ENCODE results near the gene CDKN3.
"Not testable (repeated sequence)": the region's sequence is repeated elsewhere in the genome, so short reads cannot be mapped to it uniquely, and the experiment has no call there.

CDKN3 gene

GRCh38 chr14:54424479-54424901 is 27.7 kb downstream of the CDKN3 start:
- DNase-seq (ENCODE audit: low spot score) = no peak

- DNase-seq (ENCODE audit: low spot score) = no peak
These were observed 28.3 kb downstream of the CDKN3 start for GRCh38 chr14:54425068-54425467.

- DNase-seq (ENCODE audit: low spot score) = no peak
These were observed 28.9 kb downstream of the CDKN3 start for GRCh38 chr14:54425537-54426274.

GRCh38 chr14:54427871-54428270 is 31.1 kb downstream of the CDKN3 start:
- DNase-seq (ENCODE audit: low spot score) = no peak

- DNase-seq (ENCODE audit: low spot score) = no peak
These were observed 31.7 kb downstream of the CDKN3 start for GRCh38 chr14:54428527-54428926.

- DNase-seq (ENCODE audit: low spot score) = no peak
These were observed 38.7 kb downstream of the CDKN3 start for GRCh38 chr14:54435500-54435981.

GRCh38 chr14:54437954-54438353 is 41.1 kb downstream of the CDKN3 start:
- not testable (repeated sequence) for DNase-seq (ENCODE audit: low spot score)

- DNase-seq (ENCODE audit: low spot score) = no peak
These were observed 41.9 kb downstream of the CDKN3 start for GRCh38 chr14:54438703-54439102.

- DNase-seq (ENCODE audit: low spot score) = no peak
These were observed 43.2 kb downstream of the CDKN3 start for GRCh38 chr14:54440037-54440436.

GRCh38 chr14:54440476-54440872 is 43.7 kb downstream of the CDKN3 start:
- no peak for DNase-seq (ENCODE audit: low spot score)

- peak; percentile 95 for DNase-seq (ENCODE audit: low spot score)
These were observed 44.4 kb downstream of the CDKN3 start, which contains the start of gene CNIH1 for GRCh38 chr14:54440873-54441868. Gene CNIH1 (minus strand): TSS chr14:54441374. CDS start chr14:54441327, 47 bp downstream.

GRCh38 chr14:54442961-54443360 is 46.2 kb downstream of the CDKN3 start:
- not testable (repeated sequence) for DNase-seq (ENCODE audit: low spot score)

- DNase-seq (ENCODE audit: low spot score) = no peak
These were observed 47.2 kb downstream of the CDKN3 start for GRCh38 chr14:54443981-54444380.

GRCh38 chr14:54444681-54445080 is 47.9 kb downstream of the CDKN3 start:
- DNase-seq (ENCODE audit: low spot score) = no peak

GRCh38 chr14:54446161-54446693 is 49.4 kb downstream of the CDKN3 start:
- DNase-seq (ENCODE audit: low spot score) = no peak

GRCh38 chr14:54447231-54447692 is 50.5 kb downstream of the CDKN3 start:
- peak; percentile 83 for DNase-seq (ENCODE audit: low spot score)

- no peak for DNase-seq (ENCODE audit: low spot score)
These were observed 53.7 kb downstream of the CDKN3 start for GRCh38 chr14:54450535-54450934.

- no peak for DNase-seq (ENCODE audit: low spot score)
These were observed 54.4 kb downstream of the CDKN3 start for GRCh38 chr14:54451121-54451601.

- DNase-seq (ENCODE audit: low spot score) = no peak
These were observed 55.2 kb downstream of the CDKN3 start for GRCh38 chr14:54451961-54452360.

GRCh38 chr14:54453252-54453651 is 56.4 kb downstream of the CDKN3 start:
- no peak for DNase-seq (ENCODE audit: low spot score)

GRCh38 chr14:54453990-54454389 is 57.2 kb downstream of the CDKN3 start:
- not testable (repeated sequence) for DNase-seq (ENCODE audit: low spot score)

- no peak for DNase-seq (ENCODE audit: low spot score)
These were observed 58.6 kb downstream of the CDKN3 start for GRCh38 chr14:54455363-54455762.
